NT2/D1 (cell line): Measurements from ENCODE around the gene PHB1.

Experiments used
- SUZ12 ChIP-seq: IDR thresholded peaks from 2 replicates; pipeline ENCODE4 v1.6.1; 2011; ENCODE audit not compliant: insufficient read length, insufficient read depth; ENCODE audit errors: extremely low read depth
- YY1 ChIP-seq: IDR thresholded peaks from 2 replicates; pipeline ENCODE4 v1.6.1; 2011; ENCODE audit not compliant: insufficient read length, insufficient read depth
- ZNF274 ChIP-seq: IDR thresholded peaks from 2 replicates; pipeline ENCODE4 v1.6.1; 2011; ENCODE audit warnings: mild to moderate bottlenecking, low read depth, low read length

- TF ChIP-seq YY1 (no peak), ZNF274 (no peak), SUZ12 (no peak)
Observed at GRCh38 chr17:49397586-49397985, 17.1 kb downstream of the PHB1 start.
